Stimulated activated CD4-positive, alpha-beta T cell treated with anti-CD3 and anti-CD28 coated beads, Interleukin-4, amount 100 ng/mL, for 4 hours (primary cell): ENCODE measurements around the gene NHSL1.

ENCODE experiments used
- DNase-seq, 2 experiments: peaks; one replicate each; pipeline ENCODE4 v3.0.0-alpha.2; 2020

Gene NHSL1

GRCh38 chr6:138397128-138398122, 101.9 kb downstream of the NHSL1 start:
- no peak for DNase-seq

DNA sequence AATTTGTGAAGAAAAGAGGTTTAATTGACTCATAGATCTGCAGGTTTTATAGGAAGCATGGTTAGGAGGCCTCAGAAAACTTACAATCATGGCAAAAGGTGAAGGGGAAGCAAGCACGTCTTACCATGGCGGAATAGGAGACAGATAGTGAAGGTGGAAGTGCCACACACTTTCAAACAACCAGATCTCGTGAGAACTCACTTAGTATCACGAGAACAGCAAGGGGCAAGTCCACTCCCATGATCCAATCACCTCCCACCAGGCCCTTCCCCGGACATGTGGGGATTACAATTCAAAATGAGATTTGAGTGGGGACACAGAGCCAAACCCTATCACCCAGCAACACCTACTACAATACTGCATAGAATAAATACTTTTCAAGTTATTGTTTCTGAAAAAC, 102.6 kb downstream of the NHSL1 start:
- no peak for DNase-seq

GRCh38 chr6:138393871-138394783, 105.2 kb downstream of the NHSL1 start:
- DNase-seq = no peak

- no peak for DNase-seq
These were observed 109.7 kb downstream of the NHSL1 start for GRCh38 chr6:138389551-138389950.

GRCh38 chr6:138387577-138388368, 111.5 kb downstream of the NHSL1 start:
- DNase-seq = no peak

DNA sequence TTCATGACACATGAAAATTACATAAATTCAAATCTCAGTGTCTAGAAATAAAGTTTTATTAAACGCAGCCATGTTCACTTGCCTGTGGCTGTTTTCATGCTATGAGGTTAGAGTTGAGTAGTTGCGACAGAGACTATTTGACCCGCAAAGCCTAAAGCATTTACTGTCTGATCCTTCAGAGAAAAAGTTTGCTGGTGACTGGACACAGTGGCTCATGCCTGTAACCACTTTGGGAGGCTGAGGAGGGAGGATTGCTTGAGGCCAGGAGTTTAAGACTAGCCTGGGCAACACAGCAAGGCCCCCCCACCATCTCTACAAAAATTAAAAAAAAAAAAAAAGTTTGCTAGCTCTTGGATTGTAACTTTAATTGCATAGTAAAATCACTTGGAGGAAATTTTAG, 112.4 kb downstream of the NHSL1 start:
- DNase-seq = no peak

DNA sequence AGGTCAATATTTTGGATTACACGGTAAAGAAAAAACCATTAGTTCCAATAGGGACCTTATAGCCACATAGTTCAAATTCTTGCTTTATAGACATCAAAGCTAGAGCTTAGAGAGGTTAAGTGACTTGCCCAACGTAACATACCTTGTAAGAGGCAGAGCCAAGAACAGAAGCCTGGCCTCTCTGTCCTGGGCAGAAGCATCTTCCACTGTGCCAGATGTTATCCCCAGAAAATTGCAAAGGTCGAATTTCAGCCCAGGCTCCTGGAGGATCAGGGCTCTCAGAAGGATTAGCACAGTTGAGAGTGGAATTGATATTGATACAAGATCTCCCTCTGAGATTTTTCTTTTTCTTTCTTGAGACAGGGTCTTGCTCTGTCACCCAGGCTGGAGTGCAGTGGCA, 115.5 kb downstream of the NHSL1 start:
- no peak for DNase-seq

GRCh38 chr6:138382498-138383265, 116.6 kb downstream of the NHSL1 start:
- DNase-seq = no peak

DNA sequence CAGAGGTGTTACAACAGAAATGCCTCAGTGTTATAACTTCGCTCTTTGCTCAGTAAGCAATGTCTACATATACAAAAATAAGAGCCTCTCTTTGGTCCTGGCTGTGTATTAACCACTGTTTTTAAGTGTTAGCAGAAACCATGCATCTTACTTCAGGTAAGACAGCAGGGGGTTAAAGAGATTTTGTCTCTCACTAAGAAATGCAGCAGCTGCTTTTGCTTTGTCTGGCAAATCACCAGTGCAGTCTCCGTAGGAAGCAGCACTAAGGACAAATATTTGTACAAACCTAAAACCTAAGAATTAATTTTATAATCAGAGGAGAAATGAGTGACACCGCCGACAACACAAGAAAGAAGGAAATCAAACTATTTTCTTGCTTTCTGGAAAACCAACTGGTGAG, 120.8 kb downstream of the NHSL1 start:
- no peak for DNase-seq

DNA sequence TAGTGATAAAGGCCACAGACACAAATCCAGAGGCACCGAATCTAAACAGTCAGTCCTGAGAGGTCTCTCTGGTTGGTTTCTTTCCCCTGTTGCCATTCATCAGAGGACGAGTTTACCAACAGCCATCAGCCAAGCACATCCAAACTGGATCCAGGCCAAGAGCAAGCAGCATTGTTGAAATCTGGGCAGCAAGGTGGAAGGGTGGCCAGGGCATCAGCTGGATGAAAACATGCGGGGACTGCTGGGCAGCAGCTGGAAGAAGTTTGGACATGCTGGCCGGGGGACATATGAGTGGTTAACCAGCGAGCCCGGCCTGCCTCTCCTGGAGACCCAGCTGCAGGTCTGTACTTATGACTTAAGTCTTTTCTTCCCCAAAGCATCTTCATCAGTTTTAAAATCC, 121.5 kb downstream of the NHSL1 start, which contains the start of gene SMIM28:
TSS of gene SMIM28 (plus strand) at position 62 of the 400 bp plus-strand sequence. CDS start at position 230, 168 bp downstream.
- no peak for DNase-seq

DNA sequence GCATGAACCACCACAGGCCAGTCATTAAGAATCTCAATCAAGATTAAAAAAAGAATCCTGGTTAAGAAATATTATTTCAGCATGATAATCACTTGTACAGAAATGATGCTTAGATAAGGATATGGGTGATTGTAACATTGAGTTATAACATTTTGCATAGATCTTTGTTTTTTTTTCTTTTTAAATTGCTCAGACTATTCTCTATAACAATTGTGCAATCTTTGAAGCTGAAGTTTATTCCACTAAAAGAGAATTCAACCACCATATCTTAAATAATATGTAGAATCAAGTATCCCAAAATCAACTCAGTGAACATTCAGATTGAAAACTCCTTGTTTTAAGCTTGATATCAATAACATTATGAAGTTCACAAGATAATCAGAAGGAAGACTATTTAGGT, 122.3 kb downstream of the NHSL1 start:
- no peak for DNase-seq

GRCh38 chr6:138374815-138375214, 124.5 kb downstream of the NHSL1 start:
- DNase-seq = no peak

DNA sequence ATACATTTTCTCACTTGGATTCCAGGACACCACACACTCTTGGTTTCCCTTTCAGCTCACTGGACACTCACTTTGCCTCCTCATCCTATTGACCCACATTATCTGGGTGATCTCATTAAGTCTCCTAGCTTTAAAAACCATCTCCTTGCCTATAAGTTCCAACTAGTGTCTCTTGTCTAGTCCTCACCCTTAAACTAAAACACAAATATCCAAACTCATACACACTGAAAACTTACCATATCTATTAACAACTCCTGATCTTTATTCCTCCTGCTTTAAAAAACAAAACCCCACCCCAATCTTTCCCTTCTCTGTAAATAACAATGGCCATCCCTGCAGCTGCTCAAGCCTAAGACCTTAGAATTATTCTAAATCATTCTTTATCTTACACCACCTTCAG, 125.1 kb downstream of the NHSL1 start:
- no peak for DNase-seq

GRCh38 chr6:138372711-138373463, 126.4 kb downstream of the NHSL1 start:
- no peak for DNase-seq
